GM19043 (cell line): ENCODE data around the gene ANKRD12.
"Not testable (repeated sequence)": the region's sequence is repeated elsewhere in the genome, so short reads cannot be mapped to it uniquely, and the experiment has no call there.

Experiments
- ATAC-seq: cut with Tn5 transposase; IDR thresholded peaks from one replicate; pipeline ENCODE4 v1.9.1; 2021; ENCODE audit warnings: low read depth; ENCODE audit not compliant: unreplicated experiment

Gene ANKRD12

DNA sequence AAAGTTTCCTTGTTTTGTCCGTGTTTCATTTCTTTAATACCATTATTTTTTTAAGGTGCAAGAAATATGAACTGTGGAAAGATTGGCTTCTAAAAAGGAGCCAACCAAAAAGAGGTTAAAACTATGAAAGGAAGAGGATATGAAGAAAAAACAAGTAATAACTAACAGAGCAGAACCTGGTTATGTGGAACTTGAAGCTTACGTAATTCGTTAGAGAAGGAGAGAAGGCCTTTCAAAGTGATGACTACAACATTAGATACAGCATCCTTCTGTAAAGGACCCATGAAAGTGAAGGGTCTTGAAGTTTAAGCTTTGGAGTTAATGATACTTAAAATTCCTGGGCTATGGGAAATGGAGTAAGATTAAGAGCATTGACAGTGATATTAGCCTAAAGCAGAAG lies 84.5 kb downstream of the ANKRD12 start:
- no peak for ATAC-seq

DNA sequence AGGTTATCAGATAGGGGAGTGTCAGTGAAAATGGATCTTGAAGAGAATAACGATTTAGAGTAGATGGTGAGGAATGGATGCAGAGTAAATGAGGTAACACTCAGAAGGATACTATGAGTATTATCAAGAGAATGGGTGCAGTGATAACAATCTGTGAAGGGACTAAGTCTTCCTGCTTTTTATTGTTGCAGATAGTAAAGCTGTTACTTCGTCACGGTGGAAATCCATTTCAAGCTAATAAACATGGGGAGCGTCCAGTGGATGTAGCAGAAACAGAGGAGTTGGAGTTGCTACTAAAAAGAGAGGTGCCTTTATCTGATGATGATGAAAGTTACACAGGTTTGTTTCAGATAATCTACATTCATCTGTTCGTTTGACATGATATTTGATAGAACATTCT lies 85.1 kb downstream of the ANKRD12 start:
- no peak for ATAC-seq

DNA sequence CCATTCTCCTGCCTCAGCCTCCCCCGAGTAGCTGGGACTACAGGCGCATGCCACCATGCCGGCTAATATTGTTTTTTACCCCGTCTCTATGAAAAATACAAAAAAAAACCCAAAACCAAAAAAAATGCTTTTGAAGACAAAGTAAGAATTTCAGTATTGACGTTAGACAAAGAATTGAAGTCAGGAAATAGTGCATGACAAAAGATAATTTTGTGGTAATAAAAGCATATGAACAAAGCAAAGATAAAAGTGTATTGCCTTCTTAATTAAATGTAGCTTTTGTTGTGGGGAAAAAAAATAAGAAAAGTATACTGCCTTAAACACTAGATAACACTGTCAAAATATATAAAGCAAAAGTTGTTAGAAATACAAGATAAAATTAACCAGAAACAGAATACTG lies 86.8 kb downstream of the ANKRD12 start:
- ATAC-seq, result no peak

GRCh38 chr18:9226463-9226862 lies 89.9 kb downstream of the ANKRD12 start:
- no peak for ATAC-seq

DNA sequence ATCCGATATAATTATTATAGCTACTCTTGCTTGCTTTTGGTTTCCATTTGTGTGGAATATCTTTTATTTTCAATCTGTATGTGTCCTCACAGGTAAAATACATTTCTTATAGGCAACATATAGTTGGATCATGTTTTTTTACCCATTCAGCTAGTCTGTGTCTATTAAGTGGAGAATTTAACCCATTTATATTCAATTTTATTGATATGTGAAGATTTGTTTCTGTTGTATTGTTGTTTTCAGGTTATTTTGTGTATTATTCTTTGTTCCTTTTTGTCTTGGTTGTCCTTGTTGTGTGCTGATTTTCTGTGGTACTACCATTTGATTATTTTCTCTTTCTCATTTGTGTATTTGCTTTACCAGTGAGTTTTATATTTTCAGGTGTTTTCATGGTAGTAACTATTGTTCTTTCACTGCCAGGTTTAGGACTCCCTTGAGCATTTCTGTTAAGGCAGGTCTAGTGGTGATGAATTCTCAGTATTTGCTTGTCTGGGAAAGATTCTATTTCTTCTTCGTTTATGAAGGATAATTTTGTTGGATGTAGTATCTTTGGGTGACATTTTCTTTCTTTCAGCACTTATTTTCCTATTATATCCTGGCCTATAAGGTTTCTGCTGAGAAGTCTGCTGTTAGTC lies 95.4 kb downstream of the ANKRD12 start:
- ATAC-seq, result no peak

- no peak for ATAC-seq
Observed at GRCh38 chr18:9232977-9233376, 96.4 kb downstream of the ANKRD12 start.

GRCh38 chr18:9233771-9234440 lies 97.3 kb downstream of the ANKRD12 start:
- no peak for ATAC-seq

GRCh38 chr18:9234528-9234927 lies 97.9 kb downstream of the ANKRD12 start:
- ATAC-seq, result no peak

DNA sequence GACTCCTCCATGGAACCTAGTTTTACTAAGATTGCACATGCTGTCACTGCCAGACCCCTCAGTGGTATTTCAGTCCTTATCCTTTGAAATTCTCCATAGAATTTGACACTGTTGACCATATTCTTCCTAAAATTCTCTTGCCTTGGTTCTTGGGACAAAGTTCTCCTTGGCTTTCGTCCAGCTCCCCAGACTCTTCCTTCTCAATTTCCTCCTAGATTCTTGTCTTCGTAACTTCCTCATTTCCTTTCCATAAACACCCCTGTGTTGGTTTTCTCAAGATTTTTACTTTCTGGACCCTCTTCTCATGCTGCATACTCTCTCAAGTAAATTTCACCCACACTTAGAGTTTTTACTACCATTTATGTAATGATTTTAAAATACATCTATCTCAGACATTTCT lies 101.4 kb downstream of the ANKRD12 start:
- no peak for ATAC-seq

- ATAC-seq, result no peak
Observed at GRCh38 chr18:9239720-9240119, 103.1 kb downstream of the ANKRD12 start.

DNA sequence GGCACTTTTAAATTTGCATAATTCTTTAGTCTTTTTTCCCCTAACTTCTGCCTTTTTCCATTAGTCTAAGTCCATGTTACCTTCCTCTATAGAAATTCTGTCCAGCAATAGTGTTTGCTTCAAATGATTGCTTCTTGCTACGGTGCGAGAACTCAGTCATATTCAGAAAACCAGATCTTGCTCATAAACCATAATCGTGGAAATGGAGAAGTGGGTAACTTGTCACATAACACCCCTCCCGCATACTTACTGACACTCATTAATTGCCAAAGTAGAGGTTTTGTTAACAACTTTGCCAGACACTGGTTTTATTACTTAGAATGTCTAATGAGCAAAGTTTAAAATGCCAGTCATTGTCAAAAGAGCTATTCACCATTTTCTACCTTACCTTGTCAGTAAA lies 103.7 kb downstream of the ANKRD12 start:
- ATAC-seq, result no peak

- ATAC-seq, result no peak
Observed at GRCh38 chr18:9243029-9243428, 106.4 kb downstream of the ANKRD12 start.

GRCh38 chr18:9244376-9244775 lies 107.8 kb downstream of the ANKRD12 start:
- no peak for ATAC-seq

DNA sequence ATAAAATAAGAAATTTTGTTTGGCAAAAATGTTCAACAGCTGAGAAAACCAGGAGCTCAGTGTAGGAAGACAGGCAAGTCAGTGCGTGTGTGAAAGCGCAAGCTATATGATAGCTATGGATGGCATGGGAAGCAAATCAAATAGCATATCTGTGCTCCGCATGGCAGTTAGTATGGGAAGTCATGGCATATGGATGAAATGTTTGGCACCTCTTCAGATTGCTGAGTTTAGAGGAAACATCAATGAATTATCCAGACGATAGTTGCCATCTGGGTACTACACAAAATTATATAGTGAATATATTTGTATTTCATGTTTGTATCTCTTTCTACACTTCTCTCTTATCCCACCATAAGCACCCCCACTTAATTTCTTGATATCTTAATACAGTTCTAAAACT lies 112.1 kb downstream of the ANKRD12 start:
- ATAC-seq, result no peak

GRCh38 chr18:9249254-9249653 lies 112.7 kb downstream of the ANKRD12 start:
- no peak for ATAC-seq

GRCh38 chr18:9259173-9259572 lies 122.6 kb downstream of the ANKRD12 start:
- ATAC-seq, result no peak

DNA sequence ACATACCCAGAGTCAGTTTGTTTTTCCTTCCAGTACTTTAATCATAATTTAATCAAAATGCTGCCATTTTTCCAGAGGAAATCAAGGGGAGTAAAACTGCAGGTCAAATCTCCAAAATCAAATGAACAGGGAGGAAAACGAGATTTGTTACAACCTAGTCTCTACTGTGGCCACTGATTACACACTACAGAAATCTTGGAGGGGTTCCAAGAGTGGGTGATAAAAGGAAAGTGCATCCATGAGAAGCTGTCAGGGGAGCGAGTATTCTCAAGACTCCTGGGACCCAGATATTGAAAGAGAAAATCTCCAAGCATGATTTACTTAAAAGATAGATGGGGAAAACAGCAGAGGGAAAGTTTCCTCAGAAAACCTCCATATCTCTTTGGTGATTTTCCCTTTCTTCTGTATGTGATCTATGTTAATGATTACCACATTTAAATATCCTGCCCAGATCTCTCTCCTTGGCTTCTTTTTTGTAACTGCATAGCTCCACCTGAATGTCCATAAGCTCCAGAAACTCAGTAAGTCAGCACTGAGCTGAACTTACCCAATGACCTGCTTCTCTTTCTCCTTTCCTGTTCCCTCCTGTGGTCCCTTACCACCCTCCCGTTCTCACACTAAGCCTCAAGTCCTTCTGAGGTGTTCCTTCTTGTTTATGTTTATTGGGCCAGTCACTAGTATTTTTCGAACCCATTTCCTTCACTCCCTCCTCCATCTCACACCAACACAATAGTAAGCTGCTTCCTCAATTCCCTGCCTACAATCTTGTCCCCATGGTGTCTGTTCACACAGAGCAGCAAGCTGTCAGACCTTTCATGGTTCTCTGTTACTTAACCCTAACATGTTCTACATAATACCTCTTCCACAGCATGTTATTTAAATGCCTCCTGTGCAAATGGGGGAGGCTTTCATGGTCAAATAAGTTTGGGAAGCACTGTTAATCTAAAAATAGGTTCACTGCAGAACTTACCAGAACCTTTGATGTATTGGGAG lies 124.1 kb downstream of the ANKRD12 start:
- ATAC-seq, result no peak

GRCh38 chr18:9263264-9263663 lies 126.7 kb downstream of the ANKRD12 start:
- ATAC-seq, result no peak

- not testable (repeated sequence) for ATAC-seq
Observed at GRCh38 chr18:9264797-9265196, 128.2 kb downstream of the ANKRD12 start.

- ATAC-seq, result no peak
Observed at GRCh38 chr18:9273221-9273620, 136.6 kb downstream of the ANKRD12 start.

DNA sequence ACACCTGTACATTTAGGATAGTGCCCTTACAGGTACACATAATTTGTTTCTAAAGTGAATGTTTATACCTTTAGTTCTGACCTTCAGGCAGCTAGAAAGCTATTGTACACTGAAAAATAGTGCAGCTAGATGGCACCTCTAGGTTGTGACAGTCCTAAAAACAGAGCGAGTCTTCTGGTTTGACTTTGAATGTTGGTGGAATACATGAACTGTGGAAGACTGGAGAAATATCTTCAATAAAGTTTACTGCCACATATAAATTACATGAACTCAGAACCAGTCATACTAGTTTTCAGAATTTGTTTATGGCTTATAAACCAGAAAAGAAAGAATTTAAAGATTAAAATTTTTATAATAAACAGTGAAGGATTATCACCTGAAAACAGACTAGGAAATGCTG lies 139.3 kb downstream of the ANKRD12 start:
- ATAC-seq, result no peak
